GM12874 (cell line): ENCODE data around the gene CD244.

ENCODE experiments used
- TF ChIP-seq, protein P1 (sequence below): IDR thresholded peaks from 2 replicates; pipeline ENCODE4 v1.5.1; 2011; ENCODE audit warnings: low read depth, mild to moderate bottlenecking, control low read depth, low read length, moderate library complexity; ENCODE audit not compliant: insufficient read depth

The CD244 gene

DNA sequence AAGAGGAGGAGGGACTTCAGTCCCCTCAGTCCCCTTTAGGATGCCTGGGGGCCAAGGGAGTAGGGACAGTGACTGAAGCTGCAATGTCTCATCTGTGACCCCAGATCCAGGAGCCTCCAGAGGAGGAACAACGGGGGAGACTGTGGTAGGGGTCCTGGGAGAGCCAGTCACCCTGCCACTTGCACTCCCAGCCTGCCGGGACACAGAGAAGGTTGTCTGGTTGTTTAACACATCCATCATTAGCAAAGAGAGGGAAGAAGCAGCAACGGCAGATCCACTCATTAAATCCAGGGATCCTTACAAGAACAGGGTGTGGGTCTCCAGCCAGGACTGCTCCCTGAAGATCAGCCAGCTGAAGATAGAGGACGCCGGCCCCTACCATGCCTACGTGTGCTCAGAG, 48.4 kb downstream of the CD244 start:
- TF ChIP-seq, protein P1, sequence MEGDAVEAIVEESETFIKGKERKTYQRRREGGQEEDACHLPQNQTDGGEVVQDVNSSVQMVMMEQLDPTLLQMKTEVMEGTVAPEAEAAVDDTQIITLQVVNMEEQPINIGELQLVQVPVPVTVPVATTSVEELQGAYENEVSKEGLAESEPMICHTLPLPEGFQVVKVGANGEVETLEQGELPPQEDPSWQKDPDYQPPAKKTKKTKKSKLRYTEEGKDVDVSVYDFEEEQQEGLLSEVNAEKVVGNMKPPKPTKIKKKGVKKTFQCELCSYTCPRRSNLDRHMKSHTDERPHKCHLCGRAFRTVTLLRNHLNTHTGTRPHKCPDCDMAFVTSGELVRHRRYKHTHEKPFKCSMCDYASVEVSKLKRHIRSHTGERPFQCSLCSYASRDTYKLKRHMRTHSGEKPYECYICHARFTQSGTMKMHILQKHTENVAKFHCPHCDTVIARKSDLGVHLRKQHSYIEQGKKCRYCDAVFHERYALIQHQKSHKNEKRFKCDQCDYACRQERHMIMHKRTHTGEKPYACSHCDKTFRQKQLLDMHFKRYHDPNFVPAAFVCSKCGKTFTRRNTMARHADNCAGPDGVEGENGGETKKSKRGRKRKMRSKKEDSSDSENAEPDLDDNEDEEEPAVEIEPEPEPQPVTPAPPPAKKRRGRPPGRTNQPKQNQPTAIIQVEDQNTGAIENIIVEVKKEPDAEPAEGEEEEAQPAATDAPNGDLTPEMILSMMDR: no peak

DNA sequence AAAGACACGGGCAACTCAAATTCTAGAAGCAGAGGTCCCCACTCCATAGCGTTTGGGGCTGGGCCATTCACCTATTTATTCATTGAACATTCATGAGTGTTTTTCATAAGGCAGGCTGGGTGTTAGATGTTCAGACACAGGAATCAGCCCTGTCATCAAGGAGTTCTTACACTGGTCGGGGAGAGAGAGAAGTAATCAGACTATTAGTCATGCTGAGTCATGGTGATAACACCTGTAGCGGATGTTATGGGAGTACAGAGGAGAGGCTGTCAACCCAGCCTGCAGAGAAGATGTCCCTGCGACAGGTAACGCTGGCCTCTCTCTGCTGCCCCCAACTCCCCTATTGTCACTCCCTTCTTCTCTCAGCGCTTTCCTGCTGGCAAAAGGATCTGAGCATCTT, 49.5 kb downstream of the CD244 start:
- TF ChIP-seq, protein P1: no peak

DNA sequence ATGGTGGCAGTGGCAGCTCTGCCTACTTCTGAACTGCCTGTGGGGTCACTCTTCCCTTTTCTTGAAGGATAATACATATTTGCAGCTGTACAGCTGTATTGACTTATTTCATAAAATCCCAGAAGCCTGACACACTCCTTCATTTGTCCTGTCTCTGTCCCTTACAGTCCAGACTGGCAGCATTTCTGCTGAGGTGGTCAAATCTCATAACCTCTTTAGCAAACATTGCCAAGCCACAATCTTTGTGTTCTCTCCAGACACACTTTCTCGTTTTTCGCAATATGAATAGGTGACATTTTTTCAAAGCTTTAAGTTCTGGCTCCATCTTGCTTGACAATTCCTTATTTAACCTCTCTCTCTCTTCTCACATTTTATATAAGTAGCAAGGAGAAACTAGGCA, 51.5 kb downstream of the CD244 start:
- TF ChIP-seq, protein P1: no peak

DNA sequence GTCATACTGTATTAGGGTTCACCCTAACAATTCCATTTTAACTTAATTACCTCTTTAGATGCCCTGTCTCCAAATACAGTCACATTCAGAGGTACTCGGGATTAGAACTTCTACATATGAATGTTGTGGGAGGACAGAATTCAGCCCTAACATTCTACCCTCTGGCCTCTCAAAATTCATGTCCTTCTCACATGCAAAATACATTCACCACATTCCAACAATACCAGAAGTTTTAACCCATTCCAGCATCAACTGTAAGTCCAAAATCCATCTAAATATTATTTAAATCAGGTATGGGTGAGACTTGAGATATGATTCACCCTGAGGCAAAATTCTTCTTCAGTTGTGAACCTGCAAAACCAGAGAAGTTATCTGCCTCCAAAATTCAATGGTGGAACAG, 52.2 kb downstream of the CD244 start:
- TF ChIP-seq, protein P1: no peak

- TF ChIP-seq, protein P1: no peak
These were observed 54.4 kb downstream of the CD244 start for GRCh38 chr1:160808289-160808688.

GRCh38 chr1:160807738-160808137, 54.9 kb downstream of the CD244 start:
- TF ChIP-seq, protein P1: no peak; the same call in 1 of the 2 replicates

DNA sequence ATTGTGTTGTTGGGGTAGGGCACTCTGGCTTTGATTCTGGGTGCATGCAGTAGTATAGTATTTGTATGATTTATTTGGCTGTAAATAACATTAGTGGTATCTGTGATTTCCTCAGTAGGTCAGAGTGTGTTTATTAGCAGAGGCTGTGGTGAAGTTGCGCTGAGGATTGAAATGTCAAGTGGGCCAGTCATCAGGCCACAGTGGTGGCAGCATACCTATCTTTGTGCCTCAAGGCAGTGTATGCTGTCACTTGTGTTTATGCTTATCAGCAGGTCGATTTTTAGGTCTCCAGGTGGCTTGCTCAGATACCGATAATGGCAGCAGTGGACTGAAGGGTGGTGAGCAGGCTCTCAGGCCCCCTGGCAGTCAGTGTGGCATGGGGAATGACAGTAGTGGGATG, 55.4 kb downstream of the CD244 start:
- TF ChIP-seq, protein P1: no peak

DNA sequence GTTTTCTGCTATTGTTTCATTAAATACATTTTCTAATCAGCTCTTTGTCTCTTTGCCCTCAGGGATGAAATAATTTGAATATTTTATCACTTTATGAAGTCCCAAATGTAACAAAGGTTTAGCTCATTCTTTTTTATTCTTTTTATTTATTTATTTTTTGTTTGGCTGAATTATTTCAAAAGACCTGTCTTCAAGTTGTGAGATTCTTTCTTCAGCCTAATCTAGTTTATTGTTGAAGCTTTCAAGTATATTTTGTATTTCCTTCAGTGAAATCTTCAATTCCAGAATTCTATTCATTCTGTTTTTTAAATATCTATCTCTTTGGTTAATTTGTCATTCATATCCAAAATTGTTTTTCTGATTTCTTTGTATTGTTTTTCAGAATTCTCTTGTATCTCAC, 55.9 kb downstream of the CD244 start:
- TF ChIP-seq, protein P1: no peak
